ENCODE data around the gene DUOX2.

Gene DUOX2

DNA sequence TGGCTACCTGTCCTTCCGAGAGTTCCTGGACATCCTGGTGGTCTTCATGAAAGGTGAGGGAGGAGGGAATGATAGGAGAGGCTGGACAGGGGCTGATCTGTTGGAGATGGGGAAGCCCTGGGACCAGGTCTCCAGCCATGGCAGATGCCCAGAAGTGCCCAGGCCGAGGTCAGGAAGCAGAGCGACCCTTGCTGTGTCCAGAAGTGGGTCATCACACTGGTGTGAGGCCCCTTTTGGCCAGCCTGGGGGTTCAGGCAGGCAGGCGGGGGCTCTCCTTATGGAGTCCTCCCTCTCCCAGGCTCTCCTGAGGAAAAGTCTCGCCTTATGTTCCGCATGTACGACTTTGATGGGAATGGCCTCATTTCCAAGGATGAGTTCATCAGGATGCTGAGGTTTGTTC is 33.6 kb upstream of the DUOX2 start:
- no peak for TF ChIP-seq CTCF (IDR thresholded peaks at IDR 0.05)
- H3K4me3 ChIP-seq: no peak overlapping the region
- H3K27ac ChIP-seq: no peak overlapping the region
- DNase-seq (ENCODE audit: low spot score): no peak

DNA sequence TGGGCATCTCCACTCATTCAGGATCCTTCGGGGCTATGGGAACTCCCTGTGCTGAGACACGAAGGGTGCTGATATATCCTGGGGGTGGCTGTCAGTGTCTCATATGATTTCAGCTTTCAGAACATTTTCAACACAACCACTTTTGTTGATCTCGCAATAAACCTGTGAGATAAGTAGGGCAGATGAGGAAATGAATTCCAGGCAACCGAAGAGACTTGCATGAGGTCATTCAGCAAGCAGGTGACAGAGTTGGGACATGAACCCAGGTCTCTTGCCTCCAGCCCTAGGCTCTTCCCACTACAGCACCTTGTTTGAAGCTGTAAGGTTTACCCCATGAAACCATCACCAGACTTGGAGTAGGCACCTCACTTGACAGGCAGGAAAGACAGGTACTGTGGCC is 32.4 kb upstream of the DUOX2 start:
- TF ChIP-seq CTCF (IDR thresholded peaks at IDR 0.05): no peak
- no peak overlapping the region for H3K4me3 ChIP-seq
- H3K27ac ChIP-seq: no peak overlapping the region
- DNase-seq (ENCODE audit: low spot score): no peak

DNA sequence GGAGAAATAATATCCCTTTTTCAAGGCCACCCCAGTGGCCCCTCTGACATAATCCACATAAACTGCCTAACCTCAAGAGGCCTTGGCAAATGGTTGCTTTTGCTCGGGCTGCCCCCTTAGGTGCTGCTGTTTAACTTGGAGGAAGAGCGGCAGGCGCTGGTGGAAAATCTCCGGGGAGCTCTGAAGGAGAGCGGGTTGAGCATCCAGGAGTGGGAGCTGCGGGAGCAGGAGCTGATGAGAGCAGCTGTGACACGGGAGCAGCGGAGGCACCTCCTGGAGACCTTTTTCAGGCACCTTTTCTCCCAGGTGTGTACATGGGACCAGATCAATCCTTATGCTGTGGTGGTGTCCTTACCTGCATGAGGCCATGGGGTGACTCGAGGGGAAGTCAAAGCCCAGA is 30.8 kb upstream of the DUOX2 start:
- H3K27ac ChIP-seq: no peak overlapping the region
- H3K4me3 ChIP-seq: no peak overlapping the region
- no peak for DNase-seq (ENCODE audit: low spot score)
- TF ChIP-seq CTCF (IDR thresholded peaks at IDR 0.05): no peak

GRCh38 chr15:45143946-45144345 is 30.0 kb upstream of the DUOX2 start:
- TF ChIP-seq CTCF (IDR thresholded peaks at IDR 0.05): no peak
- Histone ChIP-seq H3K4me3 (no peak overlapping the region), H3K27ac (no peak overlapping the region)
- no peak for DNase-seq (ENCODE audit: low spot score)

DNA sequence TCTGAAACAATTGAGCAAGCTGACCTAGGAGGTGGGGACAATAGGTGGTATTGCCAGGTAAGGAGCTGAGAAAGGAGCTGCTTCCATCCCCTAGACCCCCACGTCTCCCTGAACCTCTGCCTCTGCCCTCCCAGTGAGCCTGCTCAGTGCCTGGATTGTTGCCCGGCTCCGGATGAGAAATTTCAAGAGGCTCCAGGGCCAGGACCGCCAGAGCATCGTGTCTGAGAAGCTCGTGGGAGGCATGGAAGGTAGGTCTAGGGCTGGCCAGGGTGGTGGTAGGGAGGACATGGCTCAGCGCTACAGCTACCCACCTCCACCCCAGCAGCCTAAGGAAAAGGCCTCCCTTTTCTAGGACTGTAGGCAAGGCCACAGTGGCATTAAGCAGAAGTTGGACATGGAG is 29.1 kb upstream of the DUOX2 start:
- no peak for DNase-seq (ENCODE audit: low spot score)
- no peak for TF ChIP-seq CTCF (IDR thresholded peaks at IDR 0.05)
- Histone ChIP-seq H3K4me3 (no peak overlapping the region), H3K27ac (no peak overlapping the region)

DNA sequence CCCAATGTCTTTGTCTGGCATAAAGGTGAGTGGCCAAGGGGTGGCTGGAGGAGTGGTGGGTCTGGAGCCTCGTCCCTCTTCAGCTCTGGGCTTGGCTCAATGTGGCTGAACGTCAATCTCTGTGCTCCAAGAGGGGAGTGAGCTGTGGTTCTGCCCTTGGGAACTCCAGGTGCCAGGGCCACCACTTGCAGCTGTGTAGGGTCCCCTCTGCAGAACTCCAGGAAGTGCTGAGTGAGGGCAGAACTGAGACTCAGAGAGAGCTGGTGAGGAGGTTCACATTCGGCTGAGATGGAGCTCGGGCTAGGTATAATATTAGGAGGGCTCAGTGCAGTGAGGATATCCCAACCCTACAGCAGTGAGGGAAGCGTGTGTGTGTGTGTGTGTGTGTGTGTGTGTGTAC is 27.4 kb upstream of the DUOX2 start:
- Histone ChIP-seq H3K4me3 (no peak overlapping the region), H3K27ac (no peak overlapping the region)
- no peak for DNase-seq (ENCODE audit: low spot score)
- TF ChIP-seq CTCF (IDR thresholded peaks at IDR 0.05): no peak

DNA sequence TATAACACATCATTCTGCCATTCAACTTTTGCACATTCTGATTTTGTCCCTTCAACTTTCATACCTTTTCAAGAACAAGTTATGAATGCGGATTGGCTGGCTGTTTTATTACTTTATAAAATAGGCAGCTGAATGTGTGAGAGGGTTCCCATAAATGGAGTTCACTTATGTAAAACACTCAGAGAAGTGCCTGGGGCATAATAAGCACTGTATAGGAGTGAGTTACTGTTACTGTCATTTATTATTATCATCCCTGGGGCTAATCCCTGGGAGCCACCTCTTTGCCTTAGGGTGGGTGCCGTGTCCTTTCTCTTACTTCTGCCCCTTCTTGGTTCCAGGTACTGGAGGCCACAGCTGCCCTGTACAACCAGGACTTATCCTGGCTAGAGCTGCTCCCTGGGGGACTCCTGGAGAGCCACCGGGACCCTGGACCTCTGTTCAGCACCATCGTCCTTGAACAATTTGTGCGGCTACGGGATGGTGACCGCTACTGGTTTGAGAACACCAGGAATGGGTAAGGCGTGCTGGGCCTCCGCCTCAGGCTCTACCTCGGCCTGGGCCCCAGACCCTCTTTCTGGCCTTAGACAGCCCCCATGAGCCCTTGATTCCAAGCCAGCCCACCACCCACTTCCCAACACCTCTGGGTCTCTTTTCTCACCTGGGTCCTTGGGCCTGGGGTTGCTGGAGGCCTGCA is 26.7 kb upstream of the DUOX2 start:
- H3K4me3 ChIP-seq: no peak overlapping the region
- H3K27ac ChIP-seq: no peak overlapping the region
- no peak for TF ChIP-seq CTCF (IDR thresholded peaks at IDR 0.05)
- no peak for DNase-seq (ENCODE audit: low spot score)

Measured in coronary artery (tissue), 2 donors.